Muscle layer of colon (tissue), 2 donors: Measurements from ENCODE around the gene SMAD6.

Experiments
- H3K27ac ChIP-seq: one replicate; pipeline ENCODE4 v1.7.0; 2013; ENCODE audit warnings: low read depth, mild to moderate bottlenecking, low read length, moderate library complexity
- H3K27me3 ChIP-seq, 2 donors: one replicate each; pipeline ENCODE4 v1.7.0; 2013; ENCODE audit warnings: low read length in 2 of 2, mild to moderate bottlenecking in 2 of 2; ENCODE audit not compliant: insufficient read depth in 2 of 2, control insufficient read depth in 1 of 2
- H3K36me3 ChIP-seq: one replicate; pipeline ENCODE4 v1.7.0; 2013; ENCODE audit warnings: mild to moderate bottlenecking, low read length; ENCODE audit not compliant: insufficient read depth
- H3K4me1 ChIP-seq: one replicate; pipeline ENCODE4 v1.7.0; 2013; ENCODE audit warnings: mild to moderate bottlenecking, low read length; ENCODE audit not compliant: insufficient read depth
- H3K4me3 ChIP-seq, 2 donors: one replicate each; pipeline ENCODE4 v1.7.0; 2013; ENCODE audit warnings: low read length in 2 of 2, low read depth in 1 of 2, mild to moderate bottlenecking in 1 of 2, moderate library complexity in 1 of 2
- H3K9ac ChIP-seq: one replicate; pipeline ENCODE4 v1.7.0; 2013; ENCODE audit warnings: low read length
- H3K9me3 ChIP-seq: one replicate; pipeline ENCODE4 v1.7.0; 2013; ENCODE audit warnings: mild to moderate bottlenecking, low read length
- donor health status: abdominal sarcoma.
- donor health status: Adenocarcinoma of cecum.

SMAD6 gene

GRCh38 chr15:66798426-66799061, 96.5 kb downstream of the SMAD6 start:
- Histone ChIP-seq H3K27ac (no peak overlapping the region), H3K9ac (no peak overlapping the region), H3K4me1 (peaks cover 21% of the 10 kb centered on the region)

DNA sequence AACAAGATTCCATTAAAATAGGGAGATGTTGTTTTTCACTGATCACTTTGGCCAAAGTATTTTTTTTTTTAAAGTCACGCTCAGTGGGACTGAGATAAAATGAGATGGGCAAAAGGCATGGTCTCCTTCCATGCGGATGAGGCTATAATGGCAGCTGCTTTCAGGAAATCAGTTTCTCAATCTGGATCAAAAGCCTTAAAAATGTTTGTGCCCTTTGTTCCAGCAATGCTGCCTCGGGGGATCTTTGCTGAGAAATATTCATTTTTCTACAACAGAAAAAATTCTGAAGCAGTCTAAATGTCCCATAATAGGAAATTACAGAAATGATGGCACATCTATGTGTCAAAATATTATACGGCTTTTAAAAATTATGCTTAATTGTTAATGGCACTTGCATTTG, 97.2 kb downstream of the SMAD6 start:
- no peaks in the 10 kb centered on the region for H3K36me3 ChIP-seq
- no peak overlapping the region for H3K4me3 ChIP-seq
- H3K27ac ChIP-seq = no peak overlapping the region
- no peaks in the 10 kb centered on the region for H3K9me3 ChIP-seq
- H3K9ac ChIP-seq = no peak overlapping the region
- H3K4me1 ChIP-seq = peaks cover 25% of the 10 kb centered on the region
- H3K27me3 ChIP-seq = no peaks in the 10 kb centered on the region

More at GRCh38 chr15:66798426-66799061, 96.5 kb downstream of the SMAD6 start:
- Histone ChIP-seq H3K4me3 (no peak overlapping the region), H3K9me3 (no peaks in the 10 kb centered on the region), H3K36me3 (no peaks in the 10 kb centered on the region), H3K27me3 (no peaks in the 10 kb centered on the region)

DNA sequence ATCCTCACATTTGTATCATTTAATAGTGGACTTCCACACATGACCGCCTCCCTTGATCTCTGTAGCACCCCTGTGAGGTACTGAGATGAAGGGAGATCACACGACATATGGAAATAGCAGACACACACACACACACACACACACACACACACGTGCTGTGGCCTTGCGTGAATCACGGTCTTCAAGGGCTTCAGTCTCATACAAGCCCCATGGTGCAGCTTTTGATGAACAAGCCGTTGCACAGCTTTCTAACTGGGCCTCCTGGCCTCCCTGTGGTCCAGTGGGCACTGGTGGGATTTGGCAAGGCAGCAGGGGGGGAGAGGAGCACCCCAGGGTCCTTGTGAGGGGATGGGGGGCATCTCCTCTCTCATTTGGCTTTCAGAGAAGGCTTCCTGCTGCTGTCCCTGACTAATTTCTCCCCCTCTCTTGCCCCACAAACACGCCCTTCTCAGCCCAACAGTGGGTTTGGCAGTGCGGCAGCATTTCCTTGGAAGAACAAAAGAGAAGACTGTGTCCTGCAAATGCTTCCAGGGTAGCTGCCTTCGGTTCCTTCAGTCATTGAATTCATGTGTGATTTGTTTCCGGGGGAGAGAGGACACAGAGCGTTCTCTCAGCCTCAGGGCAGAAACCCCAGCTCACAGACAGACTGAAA, 98.7 kb downstream of the SMAD6 start:
- H3K9me3 ChIP-seq = no peaks in the 10 kb centered on the region
- no peak overlapping the region for H3K27ac ChIP-seq

DNA sequence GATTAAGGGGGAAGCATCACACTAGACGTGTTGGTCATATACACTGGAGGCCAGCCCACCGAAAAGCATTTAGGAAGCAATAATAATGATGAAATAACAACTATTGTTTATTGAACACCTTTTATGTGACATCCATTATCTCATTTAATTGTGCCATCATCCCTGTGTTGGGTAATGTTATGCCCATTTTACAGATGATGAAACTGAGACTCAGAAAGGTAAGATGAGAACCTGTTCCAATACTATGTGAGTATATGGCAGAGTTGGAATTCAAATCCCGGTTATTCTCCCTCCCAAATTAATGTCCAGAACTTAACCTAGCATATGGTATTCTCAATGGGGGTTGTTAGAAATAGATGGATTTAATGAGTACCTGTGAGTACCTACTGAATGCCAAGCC, 99.2 kb downstream of the SMAD6 start:
- no peaks in the 10 kb centered on the region for H3K36me3 ChIP-seq
- no peak overlapping the region for H3K9ac ChIP-seq
- no peaks in the 10 kb centered on the region for H3K27me3 ChIP-seq
- H3K9me3 ChIP-seq = no peaks in the 10 kb centered on the region
- H3K4me3 ChIP-seq = no peak overlapping the region
- H3K4me1 ChIP-seq = peaks cover 25% of the 10 kb centered on the region
- H3K27ac ChIP-seq = no peak overlapping the region

More for the DNA sequence above, 98.7 kb downstream of the SMAD6 start:
- peaks cover 25% of the 10 kb centered on the region for H3K4me1 ChIP-seq
- H3K4me3 ChIP-seq = no peak overlapping the region
- H3K9ac ChIP-seq = no peak overlapping the region
- H3K36me3 ChIP-seq = no peaks in the 10 kb centered on the region
- no peaks in the 10 kb centered on the region for H3K27me3 ChIP-seq

- Histone ChIP-seq H3K9me3 (no peaks in the 10 kb centered on the region), H3K27ac (peak overlapping the region; percentile 73), H3K4me1 (peaks cover 25% of the 10 kb centered on the region), H3K36me3 (no peaks in the 10 kb centered on the region), H3K4me3 (peak overlapping the region in 1 of 2 donors; percentile 13), H3K27me3 (no peaks in the 10 kb centered on the region), H3K9ac (no peak overlapping the region)
These were observed 100.3 kb downstream of the SMAD6 start for GRCh38 chr15:66802025-66803001.

- H3K9me3 ChIP-seq = no peaks in the 10 kb centered on the region
- H3K27ac ChIP-seq = peak overlapping the region; percentile 73
- H3K4me1 ChIP-seq = peaks cover 25% of the 10 kb centered on the region
- H3K9ac ChIP-seq = peak overlapping the region; percentile 6
- peak overlapping the region in 1 of 2 donors; percentile 13 for H3K4me3 ChIP-seq
- no peaks in the 10 kb centered on the region for H3K36me3 ChIP-seq
- H3K27me3 ChIP-seq = no peaks in the 10 kb centered on the region
These were observed 101.2 kb downstream of the SMAD6 start for GRCh38 chr15:66803182-66803729.

DNA sequence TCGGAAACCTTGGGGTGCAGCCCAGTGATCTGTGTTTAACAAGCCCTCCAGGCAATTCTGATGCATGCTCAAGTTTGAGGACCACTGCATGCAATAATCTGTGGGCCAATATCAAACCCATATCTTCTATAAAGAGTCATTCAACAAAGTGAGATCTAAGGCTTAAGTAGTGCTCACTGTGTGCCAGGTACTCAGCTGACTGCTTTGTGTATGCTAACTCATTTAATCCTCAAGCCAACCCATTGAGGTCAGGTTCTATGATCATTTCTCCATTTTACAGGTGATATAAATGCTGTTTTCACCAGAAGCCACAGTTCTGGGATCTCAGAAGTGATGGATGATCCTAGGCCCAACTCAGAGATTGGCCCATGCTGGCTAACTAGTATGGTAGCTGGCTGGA, 101.7 kb downstream of the SMAD6 start:
- H3K9ac ChIP-seq = peak overlapping the region; percentile 6
- no peaks in the 10 kb centered on the region for H3K36me3 ChIP-seq
- peak overlapping the region in 1 of 2 donors; percentile 13 for H3K4me3 ChIP-seq
- peaks cover 25% of the 10 kb centered on the region for H3K4me1 ChIP-seq
- no peaks in the 10 kb centered on the region for H3K27me3 ChIP-seq
- no peaks in the 10 kb centered on the region for H3K9me3 ChIP-seq
- peak overlapping the region; percentile 73 for H3K27ac ChIP-seq

- Histone ChIP-seq H3K4me1 (peaks cover 25% of the 10 kb centered on the region), H3K9ac (no peak overlapping the region), H3K9me3 (no peaks in the 10 kb centered on the region), H3K4me3 (no peak overlapping the region), H3K27ac (no peak overlapping the region), H3K36me3 (no peaks in the 10 kb centered on the region), H3K27me3 (no peaks in the 10 kb centered on the region)
These were observed 103.3 kb downstream of the SMAD6 start for GRCh38 chr15:66805202-66805885.

- no peaks in the 10 kb centered on the region for H3K27me3 ChIP-seq
These were observed 106.3 kb downstream of the SMAD6 start for GRCh38 chr15:66808181-66808824.

DNA sequence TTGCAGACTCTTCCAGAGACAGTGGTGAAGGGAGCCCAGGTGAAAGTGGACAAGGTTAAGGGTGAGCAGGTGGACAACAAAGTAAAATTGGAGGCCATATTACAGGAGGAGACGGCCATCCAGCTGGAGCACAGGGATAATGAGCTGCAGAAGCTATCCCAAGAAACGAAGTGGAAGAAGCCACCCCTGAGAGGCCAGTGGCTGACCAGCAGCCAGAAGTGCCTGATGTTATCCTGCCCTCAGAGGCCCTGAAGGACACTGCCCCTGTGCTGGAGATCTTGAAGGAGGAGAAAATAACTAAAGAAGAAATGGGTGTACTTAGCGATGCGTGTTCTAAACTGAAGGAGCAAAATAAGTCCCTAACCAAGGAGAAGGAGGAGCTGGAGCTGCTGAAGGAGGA, 107.6 kb downstream of the SMAD6 start:
- no peaks in the 10 kb centered on the region for H3K4me1 ChIP-seq
- no peak overlapping the region for H3K4me3 ChIP-seq
- no peaks in the 10 kb centered on the region for H3K36me3 ChIP-seq
- H3K9ac ChIP-seq = no peak overlapping the region
- no peak overlapping the region for H3K27ac ChIP-seq
- H3K9me3 ChIP-seq = no peaks in the 10 kb centered on the region
- no peaks in the 10 kb centered on the region for H3K27me3 ChIP-seq

More at GRCh38 chr15:66808181-66808824, 106.3 kb downstream of the SMAD6 start:
- Histone ChIP-seq H3K27ac (no peak overlapping the region), H3K4me3 (no peak overlapping the region), H3K4me1 (peaks cover 6% of the 10 kb centered on the region), H3K9me3 (no peaks in the 10 kb centered on the region), H3K9ac (no peak overlapping the region), H3K36me3 (no peaks in the 10 kb centered on the region)
